ENCODE data around the gene RPL35A.
"Not testable (repeated sequence)": the region's sequence is repeated elsewhere in the genome, so short reads cannot be mapped to it uniquely, and the experiment has no call there.

The RPL35A gene

GRCh38 chr3:197921429-197922275, 28.3 kb upstream of the RPL35A start:
- H3K4me3 ChIP-seq (ENCODE audit: low read length); H3K27ac ChIP-seq (ENCODE audit: low read length); H3K4me1 ChIP-seq (ENCODE audit: control insufficient read depth, insufficient read depth, low read length); H3K36me3 ChIP-seq (ENCODE audit: control insufficient read depth, insufficient read depth, low read length); H3K9me3 ChIP-seq (ENCODE audit: control insufficient read depth, insufficient read depth, low read length); DNase-seq (ENCODE audit: low read depth, low spot score); H3K27me3 ChIP-seq (ENCODE audit: control insufficient read depth, insufficient read depth, low read length): not testable (repeated sequence)
- WGBS (ENCODE audit: insufficient coverage, insufficient read length) = no CpG with 5 or more reads among the region's 24 CpGs

GRCh38 chr3:197926418-197926817, 23.6 kb upstream of the RPL35A start:
- no peaks in the 10 kb centered on the region for H3K27me3 ChIP-seq (ENCODE audit: control insufficient read depth, insufficient read depth, low read length)
- H3K27ac ChIP-seq (ENCODE audit: low read length) = no peak overlapping the region
- no peaks in the 10 kb centered on the region for H3K4me1 ChIP-seq (ENCODE audit: control insufficient read depth, insufficient read depth, low read length)
- no peaks in the 10 kb centered on the region for H3K36me3 ChIP-seq (ENCODE audit: control insufficient read depth, insufficient read depth, low read length)
- H3K9me3 ChIP-seq (ENCODE audit: control insufficient read depth, insufficient read depth, low read length) = no peaks in the 10 kb centered on the region
- no peak overlapping the region for H3K4me3 ChIP-seq (ENCODE audit: low read length)
- peak; percentile 41 for DNase-seq (ENCODE audit: low read depth, low spot score)
- WGBS (ENCODE audit: insufficient coverage, insufficient read length) = no CpG with 5 or more reads among the region's 7 CpGs

GRCh38 chr3:197927578-197927977, 22.4 kb upstream of the RPL35A start:
- no CpG with 5 or more reads among the region's 3 CpGs for WGBS (ENCODE audit: insufficient coverage, insufficient read length)
- not testable (repeated sequence) for H3K27ac ChIP-seq (ENCODE audit: low read length); H3K27me3 ChIP-seq (ENCODE audit: control insufficient read depth, insufficient read depth, low read length); H3K4me1 ChIP-seq (ENCODE audit: control insufficient read depth, insufficient read depth, low read length); H3K9me3 ChIP-seq (ENCODE audit: control insufficient read depth, insufficient read depth, low read length); DNase-seq (ENCODE audit: low read depth, low spot score); H3K4me3 ChIP-seq (ENCODE audit: low read length); H3K36me3 ChIP-seq (ENCODE audit: control insufficient read depth, insufficient read depth, low read length)

- H3K4me1 ChIP-seq (ENCODE audit: control insufficient read depth, insufficient read depth, low read length) = no peaks in the 10 kb centered on the region
- no peaks in the 10 kb centered on the region for H3K9me3 ChIP-seq (ENCODE audit: control insufficient read depth, insufficient read depth, low read length)
- no CpG with 5 or more reads among the region's 15 CpGs for WGBS (ENCODE audit: insufficient coverage, insufficient read length)
- no peaks in the 10 kb centered on the region for H3K36me3 ChIP-seq (ENCODE audit: control insufficient read depth, insufficient read depth, low read length)
- H3K27ac ChIP-seq (ENCODE audit: low read length) = no peak overlapping the region
- H3K4me3 ChIP-seq (ENCODE audit: low read length) = no peak overlapping the region
- no peak for DNase-seq (ENCODE audit: low read depth, low spot score)
- H3K27me3 ChIP-seq (ENCODE audit: control insufficient read depth, insufficient read depth, low read length) = no peaks in the 10 kb centered on the region
Measured at GRCh38 chr3:197936819-197937384, 13.1 kb upstream of the RPL35A start.

DNA sequence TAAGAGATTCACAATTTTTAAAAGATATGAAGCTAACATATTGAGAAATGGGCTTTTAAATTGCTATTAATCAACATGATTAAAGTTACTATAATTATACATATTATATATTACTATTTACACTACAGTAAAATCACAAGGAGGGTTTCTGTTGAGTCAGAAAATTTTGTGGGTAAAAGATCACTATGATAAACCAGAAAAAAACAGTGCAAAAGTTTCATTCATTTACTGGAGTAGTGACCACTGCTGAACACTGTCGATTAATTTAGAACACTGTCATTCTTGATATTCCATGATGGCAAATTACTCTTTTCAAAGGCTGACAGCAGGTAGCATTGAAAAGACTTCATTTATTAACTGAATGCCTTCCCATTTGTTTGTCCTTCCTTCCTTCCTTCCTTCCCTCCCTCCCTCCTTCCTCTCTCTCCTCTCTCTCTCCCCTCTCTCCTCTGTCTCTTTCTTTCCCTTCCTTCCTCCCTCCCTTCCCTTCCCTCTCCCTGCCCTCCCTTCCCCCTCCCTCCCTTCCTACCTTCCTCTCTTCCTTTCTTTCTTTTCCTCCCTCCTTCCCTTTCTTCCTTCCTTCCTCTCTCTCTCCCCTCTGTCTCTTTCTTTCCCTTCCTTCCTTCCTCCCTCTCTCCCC, 9.1 kb upstream of the RPL35A start:
- WGBS (ENCODE audit: insufficient coverage, insufficient read length) = no CpG with 5 or more reads among the region's 1 CpG
- no peak for DNase-seq (ENCODE audit: low read depth, low spot score)
- Histone ChIP-seq H3K9me3 (ENCODE audit: control insufficient read depth, insufficient read depth, low read length) (no peaks in the 10 kb centered on the region), H3K27ac (ENCODE audit: low read length) (no peak overlapping the region), H3K36me3 (ENCODE audit: control insufficient read depth, insufficient read depth, low read length) (no peaks in the 10 kb centered on the region), H3K4me3 (ENCODE audit: low read length) (no peak overlapping the region), H3K27me3 (ENCODE audit: control insufficient read depth, insufficient read depth, low read length) (no peaks in the 10 kb centered on the region), H3K4me1 (ENCODE audit: control insufficient read depth, insufficient read depth, low read length) (no peaks in the 10 kb centered on the region)

GRCh38 chr3:197942956-197943556, 6.9 kb upstream of the RPL35A start:
- no peaks in the 10 kb centered on the region for H3K4me1 ChIP-seq (ENCODE audit: control insufficient read depth, insufficient read depth, low read length)
- no CpG with 5 or more reads among the region's 2 CpGs for WGBS (ENCODE audit: insufficient coverage, insufficient read length)
- no peaks in the 10 kb centered on the region for H3K9me3 ChIP-seq (ENCODE audit: control insufficient read depth, insufficient read depth, low read length)
- no peak for DNase-seq (ENCODE audit: low read depth, low spot score)
- no peaks in the 10 kb centered on the region for H3K36me3 ChIP-seq (ENCODE audit: control insufficient read depth, insufficient read depth, low read length)
- H3K27ac ChIP-seq (ENCODE audit: low read length) = no peak overlapping the region
- H3K4me3 ChIP-seq (ENCODE audit: low read length) = no peak overlapping the region
- no peaks in the 10 kb centered on the region for H3K27me3 ChIP-seq (ENCODE audit: control insufficient read depth, insufficient read depth, low read length)

DNA sequence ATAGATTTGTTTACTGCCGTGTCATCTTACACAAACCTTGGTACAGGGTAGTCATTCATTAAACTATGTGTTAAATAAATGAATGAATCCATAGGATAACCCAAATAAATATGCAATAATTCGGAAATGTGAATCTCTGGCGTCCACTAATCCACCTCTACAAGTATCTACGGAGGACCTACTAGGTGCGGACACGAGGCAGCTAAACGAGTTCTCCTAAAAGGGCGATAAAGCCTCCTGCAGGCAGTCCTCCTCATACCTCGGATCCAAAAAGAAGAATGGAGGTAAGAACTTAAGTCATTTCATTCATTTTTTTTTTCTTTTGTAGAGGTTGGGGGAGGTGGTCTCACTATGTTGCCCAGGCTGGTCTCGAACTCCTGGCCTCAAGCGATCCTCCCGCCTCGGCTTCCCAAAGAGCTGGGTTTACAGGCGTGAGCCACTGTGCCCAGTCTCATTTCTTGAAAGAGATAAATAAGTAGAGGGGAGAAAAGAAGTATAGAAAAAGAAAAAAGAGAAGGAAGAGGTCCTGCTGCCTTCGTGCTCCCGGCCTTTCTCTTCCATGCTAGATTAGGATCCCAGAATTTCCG, 706 bp upstream of the RPL35A start:
- WGBS (ENCODE audit: insufficient coverage, insufficient read length) = no CpG with 5 or more reads among the region's 17 CpGs
- Histone ChIP-seq H3K36me3 (ENCODE audit: control insufficient read depth, insufficient read depth, low read length) (peaks cover 21% of the 10 kb centered on the region), H3K9me3 (ENCODE audit: control insufficient read depth, insufficient read depth, low read length) (no peaks in the 10 kb centered on the region), H3K27me3 (ENCODE audit: control insufficient read depth, insufficient read depth, low read length) (no peaks in the 10 kb centered on the region), H3K4me3 (ENCODE audit: low read length) (peak overlapping the region; percentile 99; the same call in 1 of the 2 replicates), H3K4me1 (ENCODE audit: control insufficient read depth, insufficient read depth, low read length) (no peaks in the 10 kb centered on the region), H3K27ac (ENCODE audit: low read length) (no peak overlapping the region)
- no peak for DNase-seq (ENCODE audit: low read depth, low spot score)

- no peak for DNase-seq (ENCODE audit: low read depth, low spot score)
- Histone ChIP-seq H3K9me3 (ENCODE audit: control insufficient read depth, insufficient read depth, low read length) (no peaks in the 10 kb centered on the region), H3K4me3 (ENCODE audit: low read length) (peak overlapping the region; percentile 99), H3K27me3 (ENCODE audit: control insufficient read depth, insufficient read depth, low read length) (no peaks in the 10 kb centered on the region), H3K27ac (ENCODE audit: low read length) (no peak overlapping the region), H3K4me1 (ENCODE audit: control insufficient read depth, insufficient read depth, low read length) (no peaks in the 10 kb centered on the region), H3K36me3 (ENCODE audit: control insufficient read depth, insufficient read depth, low read length) (peaks cover 32% of the 10 kb centered on the region)
- WGBS (ENCODE audit: insufficient coverage, insufficient read length) = no CpG with 5 or more reads among the region's 11 CpGs
Measured at GRCh38 chr3:197950677-197951061, 679 bp downstream of the RPL35A start.

DNA sequence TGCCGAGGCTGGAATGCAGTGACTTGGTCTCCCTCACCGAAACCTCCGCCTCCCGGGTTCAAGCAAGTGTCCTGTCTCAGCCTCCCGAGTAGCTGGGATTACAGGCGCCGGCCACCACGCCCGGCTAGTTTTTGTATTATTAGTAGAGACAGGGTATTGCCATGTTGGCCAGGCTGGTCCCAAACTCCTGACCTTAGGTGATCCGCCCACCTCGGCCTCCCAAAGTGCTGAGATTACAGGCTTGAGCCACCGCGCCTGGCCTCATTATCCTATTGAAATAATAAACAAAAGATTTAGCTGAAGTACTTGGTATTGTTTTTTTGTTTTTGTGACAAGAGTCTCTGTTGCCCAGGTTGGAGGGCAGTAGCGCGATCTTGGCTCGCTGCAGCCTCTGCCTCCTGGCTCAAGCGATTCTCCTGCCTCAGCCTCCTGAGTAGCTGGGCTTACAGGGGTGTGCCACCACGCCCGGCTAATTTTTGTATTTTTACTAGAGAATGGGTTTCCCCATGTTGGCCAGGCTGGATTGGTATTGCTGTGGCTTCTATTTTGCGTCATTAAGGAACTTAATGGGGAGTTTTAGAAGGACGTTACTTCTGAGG, 1.5 kb downstream of the RPL35A start:
- Histone ChIP-seq H3K27ac (ENCODE audit: low read length) (no peak overlapping the region), H3K4me1 (ENCODE audit: control insufficient read depth, insufficient read depth, low read length) (no peaks in the 10 kb centered on the region), H3K4me3 (ENCODE audit: low read length) (peak overlapping the region; percentile 99; the same call in 1 of the 2 replicates), H3K36me3 (ENCODE audit: control insufficient read depth, insufficient read depth, low read length) (peaks cover 34% of the 10 kb centered on the region), H3K27me3 (ENCODE audit: control insufficient read depth, insufficient read depth, low read length) (no peaks in the 10 kb centered on the region), H3K9me3 (ENCODE audit: control insufficient read depth, insufficient read depth, low read length) (no peaks in the 10 kb centered on the region)
- no peak for DNase-seq (ENCODE audit: low read depth, low spot score)
- no CpG with 5 or more reads among the region's 21 CpGs for WGBS (ENCODE audit: insufficient coverage, insufficient read length)

- WGBS (ENCODE audit: insufficient coverage, insufficient read length) = no CpG with 5 or more reads among the region's 9 CpGs
- Histone ChIP-seq H3K36me3 (ENCODE audit: control insufficient read depth, insufficient read depth, low read length) (peaks cover 34% of the 10 kb centered on the region), H3K4me3 (ENCODE audit: low read length) (no peak overlapping the region), H3K9me3 (ENCODE audit: control insufficient read depth, insufficient read depth, low read length) (no peaks in the 10 kb centered on the region), H3K27me3 (ENCODE audit: control insufficient read depth, insufficient read depth, low read length) (no peaks in the 10 kb centered on the region), H3K27ac (ENCODE audit: low read length) (no peak overlapping the region), H3K4me1 (ENCODE audit: control insufficient read depth, insufficient read depth, low read length) (no peaks in the 10 kb centered on the region)
- DNase-seq (ENCODE audit: low read depth, low spot score) = no peak
Measured at GRCh38 chr3:197952440-197952839, 2.5 kb downstream of the RPL35A start.
